Peyer's patch (tissue), 4 donors: ENCODE measurements around the gene HSPA2. TPM values are rescaled to one million over a fixed set of nuclear protein-coding genes. Genes with fewer than 3 reads are reported as not detected.

Experiments used
- DNase-seq, 3 donors: peaks; one replicate each; pipeline ENCODE4 v3.0.0-alpha.2; 2017 to 2019
- H3K27ac ChIP-seq, 4 donors: fragments of 200-600 bp; sonication (generic); one replicate each; pipeline ENCODE4 v1.5.1; 2016 to 2019
- H3K27me3 ChIP-seq, 2 donors: fragments of 200-600 bp; sonication (generic); one replicate each; pipeline ENCODE4 v1.5.1; 2019
- H3K36me3 ChIP-seq, 3 donors: fragments of 200-600 bp; sonication (generic); one replicate each; pipeline ENCODE4 v1.5.1; 2016 to 2019
- H3K4me1 ChIP-seq, 4 donors: fragments of 200-600 bp; sonication (generic); one replicate each; pipeline ENCODE4 v1.5.1; 2016 to 2019
- H3K4me3 ChIP-seq, 4 donors: fragments of 200-600 bp; sonication (generic); 1 replicate in 3 of 4; 2 replicates in 1 of 4; pipeline ENCODE4 v1.5.1; 2016 to 2019; ENCODE audit warnings: mild to moderate bottlenecking in 1 of 4
- H3K9me3 ChIP-seq, 4 donors: fragments of 200-600 bp; sonication (generic); one replicate each; pipeline ENCODE4 v1.5.1; 2016 to 2019; ENCODE audit warnings: mild to moderate bottlenecking in 1 of 4
- POLR2A ChIP-seq, 2 donors: fragments of 450-650 bp; IDR thresholded peaks; one replicate each; pipeline ENCODE4 v1.5.1; 2017; ENCODE audit warnings: antibody characterized with exemption in 2 of 2, mild to moderate bottlenecking in 2 of 2, moderate library complexity in 2 of 2
- total RNA-seq, 4 donors: library from RNA; depleted of rRNA; stranded (reverse); fragments of >200 nt; gene quantifications; one replicate each; pipeline ENCODE4 v1.1.0, GENCODE V29; 2016
- TF ChIP-seq, protein P1 (sequence below), 6 experiments: fragments of 450-650 bp in 4 of 6; fragments of 200-600 bp in 2 of 6; sonication (generic) in 1 of 6; IDR thresholded peaks; one replicate each; pipeline ENCODE4 v1.5.1; 2017 to 2019; ENCODE audit warnings: antibody characterized with exemption in 6 of 6, mild to moderate bottlenecking in 3 of 6, moderate library complexity in 1 of 6

Gene HSPA2
- total RNA-seq, 4 donors from 2014 or later, result 4.2 to 9.9 (median 6.8) TPM

DNA sequence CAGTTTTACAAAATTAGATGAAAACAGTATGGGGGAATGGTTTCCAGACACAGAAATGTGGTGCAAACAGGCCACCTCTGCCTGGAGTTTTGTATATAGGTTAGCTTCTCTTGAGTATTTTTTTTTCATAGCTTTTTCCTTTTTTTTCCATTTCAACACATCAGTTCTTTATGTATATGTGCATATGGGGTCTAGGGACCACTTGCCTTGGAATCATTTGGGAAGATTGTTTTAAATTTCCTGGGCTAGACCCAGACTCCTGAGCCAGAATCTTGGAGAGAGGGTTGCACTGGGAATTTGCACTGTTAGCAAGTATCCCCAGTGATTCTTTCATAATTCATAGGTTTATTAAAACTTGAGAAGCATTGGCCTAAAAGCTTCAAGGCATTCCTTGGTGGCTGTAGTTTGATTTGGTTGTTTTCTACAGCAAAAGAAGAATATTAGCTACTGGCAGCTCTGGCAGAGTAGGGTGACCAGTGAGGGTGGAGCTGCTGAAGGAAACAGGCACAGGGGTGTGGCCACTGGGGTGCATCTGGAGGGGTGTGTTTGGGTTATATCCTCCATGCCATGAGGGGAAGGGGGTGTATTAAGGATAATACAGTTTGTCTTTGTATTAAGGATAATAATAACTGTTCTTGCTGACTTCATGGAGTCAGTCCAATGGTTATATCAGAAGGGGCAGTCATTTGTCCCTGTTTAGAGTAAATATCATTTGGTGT is 32.0 kb downstream of the HSPA2 start:
- H3K36me3 ChIP-seq, result no peaks in the 10 kb centered on the region
- no peaks in the 10 kb centered on the region for H3K27me3 ChIP-seq
- TF ChIP-seq, protein P1, sequence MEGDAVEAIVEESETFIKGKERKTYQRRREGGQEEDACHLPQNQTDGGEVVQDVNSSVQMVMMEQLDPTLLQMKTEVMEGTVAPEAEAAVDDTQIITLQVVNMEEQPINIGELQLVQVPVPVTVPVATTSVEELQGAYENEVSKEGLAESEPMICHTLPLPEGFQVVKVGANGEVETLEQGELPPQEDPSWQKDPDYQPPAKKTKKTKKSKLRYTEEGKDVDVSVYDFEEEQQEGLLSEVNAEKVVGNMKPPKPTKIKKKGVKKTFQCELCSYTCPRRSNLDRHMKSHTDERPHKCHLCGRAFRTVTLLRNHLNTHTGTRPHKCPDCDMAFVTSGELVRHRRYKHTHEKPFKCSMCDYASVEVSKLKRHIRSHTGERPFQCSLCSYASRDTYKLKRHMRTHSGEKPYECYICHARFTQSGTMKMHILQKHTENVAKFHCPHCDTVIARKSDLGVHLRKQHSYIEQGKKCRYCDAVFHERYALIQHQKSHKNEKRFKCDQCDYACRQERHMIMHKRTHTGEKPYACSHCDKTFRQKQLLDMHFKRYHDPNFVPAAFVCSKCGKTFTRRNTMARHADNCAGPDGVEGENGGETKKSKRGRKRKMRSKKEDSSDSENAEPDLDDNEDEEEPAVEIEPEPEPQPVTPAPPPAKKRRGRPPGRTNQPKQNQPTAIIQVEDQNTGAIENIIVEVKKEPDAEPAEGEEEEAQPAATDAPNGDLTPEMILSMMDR (IDR thresholded peaks at IDR 0.05), result no peak
- no peak for TF ChIP-seq POLR2A (IDR thresholded peaks at IDR 0.05)
- DNase-seq, result no peak
- no peaks in the 10 kb centered on the region for H3K4me1 ChIP-seq
- H3K27ac ChIP-seq, result peak overlapping the region in 2 of 4 donors; percentile 1 to 53
- H3K9me3 ChIP-seq, result no peaks in the 10 kb centered on the region
- no peak overlapping the region for H3K4me3 ChIP-seq

DNA sequence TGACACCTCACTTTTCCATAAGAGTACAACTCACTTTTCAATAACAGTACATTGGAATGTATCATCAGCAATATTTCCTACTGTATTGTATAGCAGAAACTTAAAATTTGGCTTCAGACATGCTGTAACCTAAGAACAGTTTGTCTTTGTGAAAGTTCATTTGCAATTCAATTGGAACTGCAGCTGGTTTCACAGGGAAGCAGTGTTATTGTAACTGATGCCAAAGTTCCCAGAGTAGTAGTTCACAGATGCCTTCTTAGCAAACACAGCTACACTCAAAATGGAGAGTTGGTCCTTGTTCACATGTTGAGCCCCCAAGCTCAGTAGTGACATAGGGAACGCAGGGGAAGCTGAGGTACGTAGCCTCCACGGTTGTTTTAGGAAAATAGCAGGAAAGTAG is 32.6 kb downstream of the HSPA2 start:
- DNase-seq, result no peak
- H3K27me3 ChIP-seq, result no peaks in the 10 kb centered on the region
- no peak overlapping the region for H3K4me3 ChIP-seq
- TF ChIP-seq POLR2A (IDR thresholded peaks at IDR 0.05), result no peak
- TF ChIP-seq, protein P1 (IDR thresholded peaks at IDR 0.05), result no peak
- H3K9me3 ChIP-seq, result no peaks in the 10 kb centered on the region
- no peaks in the 10 kb centered on the region for H3K36me3 ChIP-seq
- peak overlapping the region in 2 of 4 donors; percentile 1 to 53 for H3K27ac ChIP-seq
- no peaks in the 10 kb centered on the region for H3K4me1 ChIP-seq

DNA sequence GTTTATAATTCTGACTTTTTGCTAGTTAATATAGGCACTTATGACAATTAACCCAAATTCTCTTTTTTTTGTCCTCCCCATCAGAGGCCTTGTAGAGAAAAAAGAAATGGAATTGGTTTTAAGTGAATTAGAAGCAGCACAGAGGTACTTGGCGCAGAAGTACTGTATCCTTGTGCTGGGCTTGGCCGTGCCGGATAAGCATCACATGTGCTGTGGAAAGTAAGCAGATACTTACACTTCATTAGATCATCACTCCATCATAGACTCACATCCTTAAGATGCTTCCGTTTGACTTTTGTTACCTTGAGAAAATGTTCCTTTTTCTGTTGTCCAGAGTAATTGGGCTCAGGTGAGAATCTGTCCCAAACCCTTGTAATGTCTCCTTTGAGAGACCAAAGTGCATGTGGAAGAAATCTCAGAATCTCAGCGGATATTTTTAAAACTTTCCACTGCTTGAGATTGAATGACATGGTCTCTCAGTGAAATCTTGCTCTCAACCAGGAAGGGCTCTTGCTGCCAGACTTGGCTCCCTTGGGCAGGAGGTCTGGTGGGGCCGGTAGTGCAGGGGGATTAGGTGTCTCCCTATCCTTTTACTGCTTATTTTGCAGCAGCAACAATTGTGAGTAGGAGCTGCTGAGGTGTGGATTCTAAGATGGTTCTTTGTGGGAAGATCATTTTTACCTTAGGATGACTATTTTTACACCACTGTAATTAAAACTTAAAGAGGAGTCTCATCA is 34.0 kb downstream of the HSPA2 start:
- no peak overlapping the region for H3K27ac ChIP-seq
- no peaks in the 10 kb centered on the region for H3K36me3 ChIP-seq
- TF ChIP-seq POLR2A (IDR thresholded peaks at IDR 0.05), result no peak
- TF ChIP-seq, protein P1 (IDR thresholded peaks at IDR 0.05), result no peak
- no peaks in the 10 kb centered on the region for H3K9me3 ChIP-seq
- H3K27me3 ChIP-seq, result no peaks in the 10 kb centered on the region
- no peak overlapping the region for H3K4me3 ChIP-seq
- H3K4me1 ChIP-seq, result no peaks in the 10 kb centered on the region
- no peak for DNase-seq

DNA sequence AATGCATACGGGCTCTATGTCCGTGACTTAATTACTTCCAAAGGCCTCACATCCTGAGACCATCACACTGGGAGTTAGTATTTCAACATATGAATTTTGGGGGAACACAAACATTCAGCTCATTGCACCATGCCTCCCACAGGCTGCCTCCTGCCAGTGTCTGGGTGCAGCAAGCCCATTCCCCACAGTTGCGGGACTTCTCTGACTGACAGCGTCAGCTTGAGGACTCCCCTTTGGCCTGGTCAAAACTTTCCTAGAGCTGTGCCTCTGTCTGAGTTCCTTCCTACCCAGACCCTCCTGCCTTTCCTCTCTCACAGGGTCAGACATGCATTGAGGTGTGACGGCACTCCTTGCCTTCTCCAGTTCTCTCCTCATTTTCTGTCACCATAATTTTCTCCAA is 36.7 kb downstream of the HSPA2 start:
- no peak overlapping the region for H3K4me3 ChIP-seq
- no peak for TF ChIP-seq POLR2A (IDR thresholded peaks at IDR 0.05)
- TF ChIP-seq, protein P1 (IDR thresholded peaks at IDR 0.05), result no peak
- no peaks in the 10 kb centered on the region for H3K9me3 ChIP-seq
- no peaks in the 10 kb centered on the region for H3K27me3 ChIP-seq
- no peaks in the 10 kb centered on the region for H3K4me1 ChIP-seq
- no peak for DNase-seq
- H3K27ac ChIP-seq, result no peak overlapping the region
- H3K36me3 ChIP-seq, result no peaks in the 10 kb centered on the region

DNA sequence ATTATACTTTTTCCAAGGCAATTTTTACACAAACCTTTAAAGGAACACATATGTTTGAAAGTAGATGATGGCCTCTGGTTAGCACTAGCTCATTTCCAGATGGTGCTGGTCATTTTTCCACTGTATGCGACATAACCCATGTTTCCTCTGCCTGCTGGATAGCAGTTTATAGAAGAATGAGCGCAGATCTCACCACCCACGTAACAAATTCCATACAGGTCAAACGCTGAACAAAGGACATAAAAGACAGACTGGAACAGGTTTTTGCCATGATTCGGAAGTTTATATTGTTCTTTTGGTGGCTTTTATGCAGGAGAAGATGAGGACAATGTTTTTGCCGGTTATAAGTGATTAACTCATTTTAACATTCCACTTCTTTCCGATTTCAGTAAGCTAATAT is 39.9 kb downstream of the HSPA2 start:
- Histone ChIP-seq H3K4me3 (no peak overlapping the region), H3K27ac (no peak overlapping the region), H3K36me3 (no peaks in the 10 kb centered on the region), H3K27me3 (no peaks in the 10 kb centered on the region), H3K4me1 (no peaks in the 10 kb centered on the region), H3K9me3 (no peaks in the 10 kb centered on the region)
- TF ChIP-seq POLR2A (IDR thresholded peaks at IDR 0.05), result no peak
- TF ChIP-seq, protein P1 (IDR thresholded peaks at IDR 0.05), result no peak
- DNase-seq, result no peak
